Dedifferentiated amniotic fluid mesenchymal stem cell (primary cell): ENCODE data around the gene OSCAR.

Experiments
- DNase-seq: peaks from one replicate; pipeline ENCODE4 v3.0.0-alpha.2; 2016; ENCODE audit errors: extremely low spot score

The OSCAR gene

GRCh38 chr19:54100561-54100960 is at the start of gene OSCAR:
Gene OSCAR (minus strand): TSS chr19:54100803. CDS start chr19:54100792, 11 bp downstream.
- DNase-seq = no peak

- no peak for DNase-seq
Observed at GRCh38 chr19:54149021-54149812, 48.6 kb upstream of the OSCAR start.

- no peak for DNase-seq
Observed at GRCh38 chr19:54148158-54148557, 47.6 kb upstream of the OSCAR start.

GRCh38 chr19:54147676-54148075 is 47.1 kb upstream of the OSCAR start:
- no peak for DNase-seq

GRCh38 chr19:54145541-54146158 is 45.0 kb upstream of the OSCAR start:
- no peak for DNase-seq

GRCh38 chr19:54142166-54142780 is 41.7 kb upstream of the OSCAR start:
- DNase-seq = no peak

GRCh38 chr19:54141356-54141755 is 40.8 kb upstream of the OSCAR start:
- DNase-seq = no peak

GRCh38 chr19:54138489-54139256 is 38.1 kb upstream of the OSCAR start:
- DNase-seq = no peak

- no peak for DNase-seq
Observed at GRCh38 chr19:54137699-54138488, 37.3 kb upstream of the OSCAR start, which contains the start of gene CNOT3. Gene CNOT3 (plus strand): TSS chr19:54137762. CDS start chr19:54142979, 5,217 bp downstream.

- peak; percentile 100 for DNase-seq
Observed at GRCh38 chr19:54136864-54137698, 36.5 kb upstream of the OSCAR start.

- no peak for DNase-seq
Observed at GRCh38 chr19:54136086-54136863, 35.7 kb upstream of the OSCAR start.

GRCh38 chr19:54133957-54134590 is 33.5 kb upstream of the OSCAR start:
- DNase-seq = no peak

- DNase-seq = no peak
Observed at GRCh38 chr19:54133312-54133956, 32.8 kb upstream of the OSCAR start.

- DNase-seq = no peak
Observed at GRCh38 chr19:54129617-54129996, 29.0 kb upstream of the OSCAR start.

GRCh38 chr19:54128796-54129616 is 28.4 kb upstream of the OSCAR start:
- no peak for DNase-seq

- no peak for DNase-seq
Observed at GRCh38 chr19:54128441-54128725, 27.8 kb upstream of the OSCAR start.

- no peak for DNase-seq
Observed at GRCh38 chr19:54127688-54128440, 27.3 kb upstream of the OSCAR start.
